Glutamatergic neuron (in vitro differentiated cells): ENCODE measurements around the gene TEAD2. TPM values are rescaled to one million over a fixed set of nuclear protein-coding genes. Genes with fewer than 3 reads are reported as not detected.
A peak's percentile ranks its signal among the peaks of the same experiment; 100 is the strongest.

Experiments
- DNase-seq: peaks from one replicate; pipeline ENCODE4 v3.0.0; 2022
- H3K27ac Mint-ChIP-seq: one replicate; pipeline ENCODE4 v1.8.0; 2020; ENCODE audit warnings: mild to moderate bottlenecking, mixed read lengths, inconsistent platforms; ENCODE audit not compliant: unreplicated experiment
- H3K27me3 Mint-ChIP-seq: one replicate; pipeline ENCODE4 v1.8.0; 2020; ENCODE audit warnings: mild to moderate bottlenecking, moderate library complexity, mixed read lengths, inconsistent platforms; ENCODE audit not compliant: unreplicated experiment
- H3K36me3 Mint-ChIP-seq: one replicate; pipeline ENCODE4 v1.8.0; 2020; ENCODE audit warnings: mild to moderate bottlenecking, mixed read lengths, inconsistent platforms; ENCODE audit not compliant: unreplicated experiment
- H3K4me1 Mint-ChIP-seq: one replicate; pipeline ENCODE4 v1.8.0; 2020; ENCODE audit warnings: mild to moderate bottlenecking, low read depth, mixed read lengths, inconsistent platforms; ENCODE audit not compliant: unreplicated experiment
- H3K4me3 Mint-ChIP-seq: one replicate; pipeline ENCODE4 v1.8.0; 2020; ENCODE audit warnings: mild to moderate bottlenecking, mixed read lengths, inconsistent platforms; ENCODE audit not compliant: unreplicated experiment
- H3K9me3 Mint-ChIP-seq: one replicate; pipeline ENCODE4 v1.8.0; 2020; ENCODE audit warnings: mild to moderate bottlenecking, moderate library complexity, mixed read lengths, inconsistent platforms; ENCODE audit not compliant: unreplicated experiment
- CTCF ChIP-seq: fragments of 200-600 bp; sonication (generic); IDR thresholded peaks from one replicate; pipeline ENCODE4 v1.5.0; 2021; ENCODE audit not compliant: partially characterized antibody, unreplicated experiment
- total RNA-seq: library from RNA; stranded (reverse); fragmentation: NEBNext Ultra II Directional; extraction: Animal tissue kit (Norgen Biotek cat#: 25700); gene quantifications from one replicate; pipeline ENCODE4 v1.2.1, GENCODE V29; 2021; ENCODE audit not compliant: unreplicated experiment

TEAD2 gene
- total RNA-seq, 1 donor from 2014 or later, result 140 TPM

GRCh38 chr19:49364083-49364737 lies 2.0 kb upstream of the TEAD2 start:
- Mint-ChIP-seq H3K36me3 (peaks cover 4% of the 10 kb centered on the region), H3K4me3 (no peak overlapping the region), H3K4me1 (peaks cover 3% of the 10 kb centered on the region), H3K9me3 (peaks cover 9% of the 10 kb centered on the region), H3K27me3 (peaks cover 3% of the 10 kb centered on the region), H3K27ac (no peak overlapping the region)
- no peak for TF ChIP-seq CTCF
- DNase-seq, result no peak

GRCh38 chr19:49363268-49364082 lies 1.3 kb upstream of the TEAD2 start, which contains the start of gene DKKL1:
DKKL1 (plus strand) TSS chr19:49363877; CDS start chr19:49363999, 122 bp downstream.
- H3K27ac Mint-ChIP-seq, result no peak within 1 kb of the TSS
- no peak for TF ChIP-seq CTCF
- H3K27me3 Mint-ChIP-seq, result peaks cover 3% of the 10 kb centered on the region
- peak within 1 kb of the TSS; percentile 32 for H3K4me3 Mint-ChIP-seq
- peaks cover 4% of the 10 kb centered on the region for H3K36me3 Mint-ChIP-seq
- peaks cover 3% of the 10 kb centered on the region for H3K4me1 Mint-ChIP-seq
- peaks cover 6% of the 10 kb centered on the region for H3K9me3 Mint-ChIP-seq
- DNase-seq, result peak; percentile 100

- Mint-ChIP-seq H3K9me3 (peaks cover 6% of the 10 kb centered on the region), H3K27ac (no peak overlapping the region), H3K27me3 (peaks cover 3% of the 10 kb centered on the region), H3K36me3 (peaks cover 4% of the 10 kb centered on the region), H3K4me1 (peaks cover 3% of the 10 kb centered on the region), H3K4me3 (no peak overlapping the region)
- TF ChIP-seq CTCF, result no peak
- no peak for DNase-seq
These were observed 682 bp upstream of the TEAD2 start for GRCh38 chr19:49362929-49363267.

- no peak overlapping the region for H3K4me3 Mint-ChIP-seq
- H3K36me3 Mint-ChIP-seq, result peaks cover 4% of the 10 kb centered on the region
- peaks cover 6% of the 10 kb centered on the region for H3K9me3 Mint-ChIP-seq
- TF ChIP-seq CTCF, result no peak
- peaks cover 8% of the 10 kb centered on the region for H3K4me1 Mint-ChIP-seq
- DNase-seq, result peak; percentile 80
- H3K27ac Mint-ChIP-seq, result peak overlapping the region; percentile 99
- peaks cover 3% of the 10 kb centered on the region for H3K27me3 Mint-ChIP-seq
These were observed 673 bp downstream of the TEAD2 start for GRCh38 chr19:49361438-49362047.
